ENCODE data around the gene PGBD5.

- no peak for TF ChIP-seq CTCF (IDR thresholded peaks at IDR 0.05)
- TF ChIP-seq POLR2A (IDR thresholded peaks at IDR 0.05), result no peak
These were observed 69.0 kb downstream of the PGBD5 start for GRCh38 chr1:230356869-230357794.
